Ovary (tissue), 9 donors: ENCODE data around the gene SAMMSON. TPM values are rescaled to one million over a fixed set of nuclear protein-coding genes. Genes with fewer than 3 reads are reported as not detected.
A peak's percentile ranks its signal among the peaks of the same experiment; 100 is the strongest.

Experiments
- DNase-seq, 5 donors: peaks; one replicate each; pipeline ENCODE4 v3.0.0-alpha.2; 2019 to 2020
- H3K27ac ChIP-seq, 2 donors: fragments of 200-600 bp; one replicate each; pipeline versions ENCODE4 v1.5.1 to v1.8.0; 2019 to 2022
- H3K27me3 ChIP-seq: fragments of 200-600 bp; one replicate; pipeline ENCODE4 v1.8.0; 2022
- H3K36me3 ChIP-seq: fragments of 200-600 bp; sonication (generic); one replicate; pipeline ENCODE4 v1.5.1; 2019
- H3K4me1 ChIP-seq: one replicate; pipeline ENCODE4 v1.8.1; 2013; ENCODE audit warnings: mild to moderate bottlenecking, moderate library complexity; ENCODE audit not compliant: insufficient read depth
- H3K4me3 ChIP-seq: fragments of 200-600 bp; sonication (generic); one replicate; pipeline ENCODE4 v1.5.1; 2017
- H3K9me3 ChIP-seq, 2 donors: fragments of 200-600 bp in 1 of 2; sonication (generic) in 1 of 2; one replicate each; pipeline versions ENCODE4 v1.5.1 to v1.8.1; 2013 to 2019; ENCODE audit warnings: mild to moderate bottlenecking in 1 of 2, moderate library complexity in 1 of 2
- EP300 ChIP-seq: sonication (generic); formaldehyde crosslinking; IDR thresholded peaks from one replicate; pipeline ENCODE4 v1.6.1; 2017; ENCODE audit warnings: antibody characterized with exemption
- POLR2A ChIP-seq: fragments of 450-650 bp; IDR thresholded peaks from one replicate; pipeline ENCODE4 v1.6.1; 2017; ENCODE audit warnings: antibody characterized with exemption, mild to moderate bottlenecking, moderate library complexity
- WGBS, 3 donors: extraction: QIAGEN DNeasy Blood & Tissue Kit in 1 of 3; methylation state at CpG; one replicate each; pipeline versions ENCODE4 v1.1.5 to v1.1.7; 2013 to 2017; 5-methylcytosine and 5-hydroxymethylcytosine counted together
- intact Hi-C, 4 donors: fragments of 100-400 bp; cut with DNase I; formaldehyde crosslinking; loops; one replicate each; pipeline versions ENCODE4 v1.11.0 to v1.15.1; 2022 to 2023
- polyA plus RNA-seq, 2 donors: library from polyadenylated mRNA; stranded (reverse); fragments of 200-250 nt in 1 of 2; fragments of 350-450 nt in 1 of 2; fragmentation: Illumina TruSeq in 1 of 2; extraction: RNeasy Lipid Tissue Mini Kit (QIAGEN cat#74804) in 1 of 2; gene quantifications; one replicate each; pipeline ENCODE4 v1.2.3, GENCODE V29; 2013 to 2014
- total RNA-seq, 7 donors: library from RNA; depleted of rRNA in 2 of 7; stranded (reverse); fragments of >200 nt in 2 of 7; fragmentation: NEBNext Ultra II Directional in 3 of 7; extraction: Animal tissue kit (Norgen Biotek cat#: 25700) in 3 of 7; gene quantifications; one replicate each; pipeline versions ENCODE4 v1.1.0 to v1.2.4, GENCODE V29; 2016 to 2023
- TF ChIP-seq, protein P1 (sequence below), 3 donors: fragments of 450-650 bp in 2 of 3; fragments of 200-600 bp in 1 of 3; IDR thresholded peaks; one replicate each; pipeline versions ENCODE4 v1.5.1 to v1.8.0; 2016 to 2022; ENCODE audit warnings: antibody characterized with exemption in 3 of 3, mild to moderate bottlenecking in 1 of 3
- donor health status: DM: no; HTN: no; CAD: no; lungs with moderate emphysema.
- donor health status: DM: no; HTN: no; CAD: no.
- donor health status: Bipolar disorder and iron deficiency.
- donor health status: DM: yes; HTN: yes; CAD: no.
- donor health status: DM: no; HTN: no; CAD: no.
- donor health status: DM: yes; HTN: yes; CAD: no.

Gene SAMMSON
- total and polyA plus RNA-seq, 9 donors: 0.20 to 0.57 (median 0.31) TPM; not detected in 1

DNA sequence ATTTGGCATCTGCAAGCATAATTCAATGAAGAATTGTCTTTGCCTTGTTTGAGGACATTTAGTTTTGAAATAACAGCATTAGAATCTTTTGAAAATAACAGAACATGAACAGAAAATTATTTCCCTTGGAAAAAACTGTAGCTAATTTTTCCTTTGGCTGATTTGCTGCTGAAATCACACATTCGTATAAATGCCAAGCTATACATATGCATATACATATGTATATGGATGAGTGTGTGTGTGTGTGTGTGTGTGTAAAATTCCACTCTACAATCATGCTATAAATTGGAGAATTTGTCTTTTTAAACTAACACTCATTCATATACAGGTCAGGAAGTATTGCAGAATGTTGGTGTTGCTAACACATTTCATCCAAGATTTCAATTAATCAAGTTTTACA is 57.9 kb downstream of the SAMMSON start:
- DNase-seq: no peak
- Histone ChIP-seq H3K4me1 (no peaks in the 10 kb centered on the region), H3K36me3 (no peaks in the 10 kb centered on the region), H3K4me3 (no peak overlapping the region), H3K9me3 (no peaks in the 10 kb centered on the region), H3K27me3 (no peaks in the 10 kb centered on the region), H3K27ac (no peak overlapping the region)
- 63 to 79% (median 77%) methylated on average over 1 of the region's 1 CpG for WGBS, 3 donors
- TF ChIP-seq POLR2A: no peak
- intact Hi-C loops: no loop called here

DNA sequence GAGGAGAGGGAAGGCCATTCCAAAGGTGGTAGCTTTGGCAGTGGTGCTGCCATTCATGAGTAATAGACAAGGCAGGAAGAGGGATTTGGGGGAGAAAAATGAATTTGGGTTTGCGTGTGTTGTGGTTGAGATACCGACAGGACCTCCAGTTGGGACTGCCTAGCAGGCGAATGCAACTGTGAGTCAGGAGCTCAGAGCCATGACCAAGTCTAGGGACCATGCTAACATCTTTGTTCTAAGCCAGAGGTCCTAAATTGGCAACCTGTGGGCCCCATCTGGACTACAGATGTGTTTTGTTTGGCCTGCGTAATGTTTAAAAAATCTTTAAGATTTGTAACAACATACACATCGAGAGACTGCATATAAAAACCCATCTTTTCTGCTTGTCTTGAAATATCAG is 61.6 kb downstream of the SAMMSON start:
- no peaks in the 10 kb centered on the region for H3K36me3 ChIP-seq
- H3K27me3 ChIP-seq: no peaks in the 10 kb centered on the region
- no peaks in the 10 kb centered on the region for H3K4me1 ChIP-seq
- TF ChIP-seq, protein P1, sequence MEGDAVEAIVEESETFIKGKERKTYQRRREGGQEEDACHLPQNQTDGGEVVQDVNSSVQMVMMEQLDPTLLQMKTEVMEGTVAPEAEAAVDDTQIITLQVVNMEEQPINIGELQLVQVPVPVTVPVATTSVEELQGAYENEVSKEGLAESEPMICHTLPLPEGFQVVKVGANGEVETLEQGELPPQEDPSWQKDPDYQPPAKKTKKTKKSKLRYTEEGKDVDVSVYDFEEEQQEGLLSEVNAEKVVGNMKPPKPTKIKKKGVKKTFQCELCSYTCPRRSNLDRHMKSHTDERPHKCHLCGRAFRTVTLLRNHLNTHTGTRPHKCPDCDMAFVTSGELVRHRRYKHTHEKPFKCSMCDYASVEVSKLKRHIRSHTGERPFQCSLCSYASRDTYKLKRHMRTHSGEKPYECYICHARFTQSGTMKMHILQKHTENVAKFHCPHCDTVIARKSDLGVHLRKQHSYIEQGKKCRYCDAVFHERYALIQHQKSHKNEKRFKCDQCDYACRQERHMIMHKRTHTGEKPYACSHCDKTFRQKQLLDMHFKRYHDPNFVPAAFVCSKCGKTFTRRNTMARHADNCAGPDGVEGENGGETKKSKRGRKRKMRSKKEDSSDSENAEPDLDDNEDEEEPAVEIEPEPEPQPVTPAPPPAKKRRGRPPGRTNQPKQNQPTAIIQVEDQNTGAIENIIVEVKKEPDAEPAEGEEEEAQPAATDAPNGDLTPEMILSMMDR (IDR thresholded peaks at IDR 0.05): no peak
- TF ChIP-seq EP300 (no peak), POLR2A (no peak)
- DNase-seq: no peak
- 74 to 79% (median 79%) methylated on average over 5 of the region's 5 CpGs for WGBS, 3 donors
- H3K27ac ChIP-seq: no peak overlapping the region
- H3K9me3 ChIP-seq: no peaks in the 10 kb centered on the region
- H3K4me3 ChIP-seq: no peak overlapping the region
- intact Hi-C loops: loop anchor here in 1 of 4 donors (10.0 kb wide), 1 partner anchor 1594 kb away; no protein-coding TSS in a partner anchor

DNA sequence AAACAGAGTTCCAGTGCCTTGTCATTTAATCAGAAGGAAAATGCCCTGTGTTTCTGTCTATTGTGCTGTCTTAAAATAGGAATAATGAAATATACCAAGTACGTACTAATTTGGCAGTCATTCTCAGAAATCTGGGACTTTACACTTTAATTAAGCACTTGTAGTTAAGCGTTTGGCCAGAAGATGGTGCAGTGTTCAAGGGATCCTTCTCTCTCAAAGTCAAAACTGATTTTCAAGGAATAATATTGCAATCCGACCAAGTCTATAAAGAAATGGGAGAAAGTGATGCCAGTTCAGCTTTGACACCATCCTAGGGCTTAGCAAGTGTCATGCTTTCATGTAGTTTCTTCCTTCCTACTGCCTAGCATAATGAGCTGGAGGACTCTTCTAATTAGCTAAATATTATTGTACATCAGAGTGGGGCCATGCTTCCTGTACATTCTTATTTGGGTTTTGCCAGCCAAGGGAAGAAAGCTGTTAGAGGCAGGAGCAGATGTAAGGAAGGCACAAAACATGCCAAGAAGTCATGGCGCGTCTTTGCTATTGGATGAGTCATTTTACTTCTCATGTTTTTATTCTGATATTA is 64.8 kb downstream of the SAMMSON start:
- DNase-seq: peak in 1 of 5 donors; percentile 19
- 17 to 26% (median 19%) methylated on average over 5 of the region's 5 CpGs for WGBS, 3 donors
- Histone ChIP-seq H3K27ac (no peak overlapping the region), H3K27me3 (no peaks in the 10 kb centered on the region), H3K36me3 (no peaks in the 10 kb centered on the region), H3K4me1 (no peaks in the 10 kb centered on the region), H3K9me3 (no peaks in the 10 kb centered on the region), H3K4me3 (no peak overlapping the region)
- TF ChIP-seq POLR2A: no peak
- TF ChIP-seq, protein P1 (IDR thresholded peaks at IDR 0.05): peak; percentile 22 to 48 (median 45)
- intact Hi-C loops: loop anchor here in 1 of 4 donors (10.0 kb wide), 1 partner anchor 1591 kb away; no protein-coding TSS in a partner anchor

DNA sequence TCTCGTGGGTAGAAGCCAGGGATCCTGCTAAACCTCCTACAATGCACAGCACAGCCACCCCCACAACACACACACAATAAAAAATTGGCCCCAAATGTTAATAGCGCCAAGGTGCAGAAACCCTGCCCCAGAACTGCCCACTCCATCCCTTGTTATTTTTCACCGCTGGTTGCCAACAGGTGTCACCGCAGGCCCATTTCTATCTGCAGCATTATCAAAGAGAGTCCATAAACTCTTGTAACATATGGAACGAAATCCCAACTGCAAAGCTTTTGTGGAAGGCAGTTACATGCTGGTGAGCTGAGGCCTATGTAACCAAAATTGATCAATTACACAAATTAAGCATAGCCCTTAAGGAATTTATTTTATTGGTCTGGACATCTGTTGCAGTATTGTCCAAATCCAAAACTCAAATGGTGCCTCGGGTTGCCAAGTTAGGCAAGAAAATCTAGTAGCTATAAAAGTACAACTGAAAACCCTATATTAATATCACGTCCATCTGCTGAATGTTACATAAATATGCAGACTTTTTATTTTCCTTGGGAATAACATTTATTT is 66.2 kb downstream of the SAMMSON start:
- Histone ChIP-seq H3K27me3 (no peaks in the 10 kb centered on the region), H3K4me3 (no peak overlapping the region), H3K4me1 (no peaks in the 10 kb centered on the region), H3K9me3 (no peaks in the 10 kb centered on the region), H3K36me3 (no peaks in the 10 kb centered on the region), H3K27ac (no peak overlapping the region)
- no peak for DNase-seq
- intact Hi-C loops: loop anchor here in 1 of 4 donors (10.0 kb wide), 1 partner anchor 1589 kb away; no protein-coding TSS in a partner anchor
- WGBS, 3 donors: 68 to 74% (median 73%) methylated on average over 7 of the region's 7 CpGs
- TF ChIP-seq, protein P1 (IDR thresholded peaks at IDR 0.05): no peak
- no peak for TF ChIP-seq EP300
- no peak for TF ChIP-seq POLR2A
